IMR-90 (cell line): ENCODE measurements around the gene THSD7B. TPM values are rescaled to one million over a fixed set of nuclear protein-coding genes. Genes with fewer than 3 reads are reported as not detected.

ENCODE experiments used
- ATAC-seq: fragments of 200-7000 bp; cut with Tn5 transposase; 2 replicates; pipeline ENCODE4 v1.9.1; 2020; ENCODE audit warnings: low read depth, mild to moderate bottlenecking, moderate library complexity
- BruUV-seq: library from RNA; stranded (reverse); fragments of 400-500 nt; replicated peaks from 2 replicates; lab custom pipeline; 2021; lab: Mats Ljungman, UMichigan
- CTCF ChIA-PET: fragments of 300-600 bp; formaldehyde crosslinking; extraction: SDS; loops from one replicate; lab custom pipeline; 2021; ENCODE audit warnings: antibody characterized with exemption; lab: Yijun Ruan, JAX
- POLR2A ChIA-PET: fragments of 300-600 bp; sonication (Branson Sonifier 250); formaldehyde crosslinking; loops from one replicate; lab custom pipeline; 2022; ENCODE audit warnings: antibody characterized with exemption; ENCODE audit not compliant: unreplicated experiment; lab: Charles Lee
- DNase-seq: peaks from one replicate; pipeline ENCODE4 v3.0.0; 2013
- H2AFZ ChIP-seq: replicated peaks from 2 replicates; pipeline ENCODE3; 2013; ENCODE audit warnings: low read length, mild to moderate bottlenecking; ENCODE audit not compliant: poor library complexity
- H2AK5ac ChIP-seq: 2 replicates; pipeline ENCODE4 v1.6.1; 2013; ENCODE audit warnings: low read depth, low read length, inconsistent platforms
- H2AK9ac ChIP-seq: replicated peaks from 2 replicates; pipeline ENCODE3; 2013; ENCODE audit warnings: mild to moderate bottlenecking, low read depth, low read length, moderate library complexity; ENCODE audit not compliant: poor library complexity
- H2BK120ac ChIP-seq: 2 replicates; pipeline ENCODE4 v1.6.1; 2013; ENCODE audit warnings: low read depth, low read length, inconsistent platforms
- H2BK15ac ChIP-seq: 3 replicates; pipeline ENCODE4 v1.6.1; 2013; ENCODE audit warnings: low read depth, low read length, inconsistent platforms
- H2BK20ac ChIP-seq: 2 replicates; pipeline ENCODE4 v1.6.1; 2013; ENCODE audit warnings: low read depth, mild to moderate bottlenecking, inconsistent platforms, low read length, moderate library complexity
- H2BK5ac ChIP-seq: 2 replicates; pipeline ENCODE4 v1.6.1; 2013; ENCODE audit warnings: mild to moderate bottlenecking, low read depth, low read length, inconsistent platforms; ENCODE audit not compliant: poor library complexity, severe bottlenecking
- H3K14ac ChIP-seq: replicated peaks from 2 replicates; pipeline ENCODE4 v1.6.1; 2013; ENCODE audit warnings: low read depth, low read length, inconsistent platforms
- H3K18ac ChIP-seq: 2 replicates; pipeline ENCODE4 v1.6.1; 2013; ENCODE audit warnings: low read depth, low read length, control low read depth
- H3K23ac ChIP-seq: 2 replicates; pipeline ENCODE4 v1.6.1; 2013; ENCODE audit warnings: low read depth, low read length, inconsistent platforms
- H3K27ac ChIP-seq: 2 replicates; pipeline ENCODE4 v1.5.1; 2013; ENCODE audit warnings: mild to moderate bottlenecking, control low read depth, low read length; ENCODE audit not compliant: insufficient read depth
- H3K27me3 ChIP-seq: 2 replicates; pipeline ENCODE4 v1.6.1; 2013; ENCODE audit warnings: low read length; ENCODE audit not compliant: control insufficient read depth, insufficient read depth
- H3K36me3 ChIP-seq: 2 replicates; pipeline ENCODE4 v1.6.1; 2013; ENCODE audit warnings: low read length, mixed read lengths; ENCODE audit not compliant: control insufficient read depth, insufficient read depth
- H3K4ac ChIP-seq: 2 replicates; pipeline ENCODE4 v1.6.1; 2013; ENCODE audit warnings: low read depth, low read length, inconsistent platforms
- H3K4me1 ChIP-seq: 2 replicates; pipeline ENCODE4 v1.6.1; 2013; ENCODE audit warnings: low read length, mixed read lengths; ENCODE audit not compliant: control insufficient read depth, insufficient read depth
- H3K4me2 ChIP-seq: 2 replicates; pipeline ENCODE4 v1.6.1; 2013; ENCODE audit warnings: low read depth, mild to moderate bottlenecking, control low read depth, low read length, moderate library complexity
- H3K4me3 ChIP-seq: 2 replicates; pipeline ENCODE4 v1.5.1; 2013; ENCODE audit warnings: low read depth, mild to moderate bottlenecking, control low read depth, low read length, moderate library complexity; ENCODE audit not compliant: insufficient read depth
- H3K56ac ChIP-seq: 2 replicates; pipeline ENCODE4 v1.6.1; 2013; ENCODE audit warnings: low read length, inconsistent platforms; ENCODE audit not compliant: insufficient read depth; ENCODE audit errors: extremely low read depth
- H3K79me1 ChIP-seq, 2 experiments: 2 replicates each; pipeline ENCODE4 v1.6.1; 2013; ENCODE audit warnings: low read length in 2 of 2, inconsistent platforms in 1 of 2, low read depth in 1 of 2
- H3K9ac ChIP-seq: 2 replicates; pipeline ENCODE4 v1.6.1; 2013; ENCODE audit warnings: low read depth, low read length, control low read depth
- H3K9me1 ChIP-seq: 2 replicates; pipeline ENCODE4 v1.6.1; 2013; ENCODE audit warnings: low read length, inconsistent platforms; ENCODE audit not compliant: insufficient read depth
- H3K9me3 ChIP-seq: 2 replicates; pipeline ENCODE4 v1.6.1; 2013; ENCODE audit warnings: low read length; ENCODE audit not compliant: control insufficient read depth, insufficient read depth
- H4K20me1 ChIP-seq: 2 replicates; pipeline ENCODE4 v1.6.1; 2013; ENCODE audit warnings: low read length, inconsistent platforms; ENCODE audit not compliant: insufficient read depth
- H4K5ac ChIP-seq: 2 replicates; pipeline ENCODE4 v1.6.1; 2013; ENCODE audit warnings: mild to moderate bottlenecking, low read depth, low read length, control low read depth
- H4K8ac ChIP-seq, 2 experiments: 2 replicates each; pipeline ENCODE4 v1.6.1; 2013; ENCODE audit warnings: low read depth in 2 of 2, low read length in 2 of 2, control low read depth in 1 of 2, inconsistent platforms in 1 of 2
- H4K91ac ChIP-seq: 2 replicates; pipeline ENCODE4 v1.6.1; 2013; ENCODE audit warnings: low read depth, low read length, inconsistent platforms; ENCODE audit not compliant: insufficient read depth
- CTCF ChIP-seq: conservative IDR thresholded peaks from 2 replicates; pipeline ENCODE4 v1.5.1; 2012; ENCODE audit warnings: mild to moderate bottlenecking, low read depth, low read length, improper control_type of control experiment
- FOS ChIP-seq: fragments of 150-350 bp; IDR thresholded peaks from 2 replicates; pipeline ENCODE4 v1.6.1; 2016; ENCODE audit warnings: low read depth, low read length
- MAFK ChIP-seq: IDR thresholded peaks from 2 replicates; pipeline ENCODE4 v1.6.1; 2012; ENCODE audit warnings: low read depth, low read length, improper control_type of control experiment
- MAZ ChIP-seq: IDR thresholded peaks from 2 replicates; pipeline ENCODE4 v1.6.1; 2012; ENCODE audit warnings: low read depth, mild to moderate bottlenecking, low read length, improper control_type of control experiment, moderate library complexity, borderline replicate concordance
- MXI1 ChIP-seq: IDR thresholded peaks from 2 replicates; pipeline ENCODE4 v1.6.1; 2012; ENCODE audit warnings: low read depth, mild to moderate bottlenecking, low read length, moderate library complexity, borderline replicate concordance
- NFE2L2 ChIP-seq: fragments of 150-350 bp; IDR thresholded peaks from 2 replicates; pipeline ENCODE4 v1.6.1; 2016; ENCODE audit warnings: low read depth, mild to moderate bottlenecking, low read length
- RAD21 ChIP-seq: IDR thresholded peaks from 2 replicates; pipeline ENCODE4 v1.6.1; 2012; ENCODE audit warnings: low read length, improper control_type of control experiment
- RCOR1 ChIP-seq: IDR thresholded peaks from 2 replicates; pipeline ENCODE4 v1.6.1; 2012; ENCODE audit warnings: mild to moderate bottlenecking, low read length, improper control_type of control experiment; ENCODE audit not compliant: insufficient replicate concordance
- RFX5 ChIP-seq: IDR thresholded peaks from 2 replicates; pipeline ENCODE4 v1.8.0; 2012; ENCODE audit warnings: low read depth, mild to moderate bottlenecking, low read length, moderate library complexity
- SMC3 ChIP-seq: fragments of 150-350 bp; IDR thresholded peaks from 2 replicates; pipeline ENCODE4 v1.6.1; 2016; ENCODE audit warnings: low read depth, mild to moderate bottlenecking, antibody characterized with exemption, low read length, moderate library complexity
- USF2 ChIP-seq: fragments of 150-350 bp; IDR thresholded peaks from 2 replicates; pipeline ENCODE4 v1.6.1; 2017; ENCODE audit warnings: mild to moderate bottlenecking, antibody characterized with exemption, low read length, low read depth
- WGBS, 2 experiments: methylation state at CpG; one replicate each; pipeline versions ENCODE4 v1.1.5 to v1.1.7; 2013; ENCODE audit warnings: missing lambda C conversion rate in 2 of 2; ENCODE audit not compliant: insufficient read length in 1 of 2; ENCODE audit errors: extremely low coverage in 2 of 2; 5-methylcytosine and 5-hydroxymethylcytosine counted together
- dilution Hi-C: fragments of 300-500 bp; cut with HindIII; formaldehyde crosslinking; loops from one replicate; pipeline ENCODE4 v1.14.3; 2018; ENCODE audit warnings: low sequenced_read_pairs; ENCODE audit not compliant: unreplicated experiment
- in situ Hi-C: fragments of 300-500 bp; cut with MboI; formaldehyde crosslinking; loops from 3 replicates; pipeline ENCODE4 v1.14.3; 2019; ENCODE audit warnings: low sequenced_read_pairs, inconsistent platforms, mixed read lengths
- intact Hi-C: fragments of 100-400 bp; cut with micrococcal nuclease; formaldehyde crosslinking; loops from 2 replicates; pipeline ENCODE4 v1.10.0; 2022
- polyA plus RNA-seq, 3 experiments: library from polyadenylated mRNA; depleted of rRNA; stranded (reverse); fragments of >200 nt; gene quantifications; 2 replicates each; pipeline ENCODE4 v1.2.3, GENCODE V29; 2012; ENCODE audit warnings: low replicate concordance in 1 of 3
- total RNA-seq: library from RNA; depleted of rRNA; stranded (reverse); fragments of >200 nt; gene quantifications from 2 replicates; pipeline ENCODE4 v1.2.3, GENCODE V29; 2012

THSD7B gene
- total and polyA plus RNA-seq, 2 of the 4 experiments (the other 2 are of a cell fraction), result not detected

- no peak overlapping the region for H2AK5ac ChIP-seq
- no peak overlapping the region for H3K56ac ChIP-seq
- no peaks in the 10 kb centered on the region for H3K4me1 ChIP-seq
- H3K36me3 ChIP-seq, result no peaks in the 10 kb centered on the region
- H4K91ac ChIP-seq, result no peak overlapping the region
- TF ChIP-seq MXI1 (no peak), USF2 (no peak), CTCF (no peak), MAZ (no peak), RCOR1 (no peak), RAD21 (no peak), NFE2L2 (no peak), FOS (no peak), MAFK (no peak), RFX5 (no peak), SMC3 (no peak)
- H4K20me1 ChIP-seq, result no peaks in the 10 kb centered on the region
- DNase-seq, result no peak
- no peak overlapping the region for H2BK15ac ChIP-seq
- H3K18ac ChIP-seq, result no peak overlapping the region
- no CpG with 5 or more reads among the region's 4 CpGs for WGBS, 2 experiments
- H2AFZ ChIP-seq, result no peak overlapping the region
- H3K27me3 ChIP-seq, result no peaks in the 10 kb centered on the region
- no peak overlapping the region for H2AK9ac ChIP-seq
- no peak overlapping the region for H3K9ac ChIP-seq
- H3K9me3 ChIP-seq, result peaks cover 10% of the 10 kb centered on the region
- ChIA-PET CTCF (no interaction called here), POLR2A (no interaction called here)
- dilution Hi-C loops, result no loop called here
- H4K5ac ChIP-seq, result no peak overlapping the region
- no peak overlapping the region for H2BK120ac ChIP-seq
- H3K14ac ChIP-seq, result no peak overlapping the region
- no peak overlapping the region for H3K27ac ChIP-seq
- no peaks in the 10 kb centered on the region for H3K79me1 ChIP-seq
- no peak for ATAC-seq
- H3K4me2 ChIP-seq, result no peak overlapping the region
- H3K23ac ChIP-seq, result no peak overlapping the region
- no peak overlapping the region for H3K4me3 ChIP-seq
- BruUV-seq, result no TSS peak
- no peak overlapping the region for H2BK5ac ChIP-seq
- in situ Hi-C loops, result no loop called here
- no peak overlapping the region for H3K4ac ChIP-seq
- no peaks in the 10 kb centered on the region for H3K9me1 ChIP-seq
- intact Hi-C loops, result no loop called here
- H4K8ac ChIP-seq, result no peak overlapping the region
- H2BK20ac ChIP-seq, result no peak overlapping the region
These were observed 403.2 kb downstream of the THSD7B start for GRCh38 chr2:137168552-137168951.
